ACC112 (cell line): ENCODE measurements around the gene UBE2C.

Experiments used
- H2AFZ ChIP-seq: fragments of 200-600 bp; sonication (generic); one replicate; pipeline ENCODE4 v1.6.0; 2017; ENCODE audit warnings: antibody characterized with exemption, low read length; ENCODE audit not compliant: unreplicated experiment
- H3K27ac ChIP-seq: fragments of 200-600 bp; sonication (generic); 2 replicates; pipeline ENCODE4 v1.5.1; 2014; ENCODE audit warnings: low read depth, mild to moderate bottlenecking, antibody characterized with exemption, low read length, moderate library complexity
- H3K27me3 ChIP-seq: fragments of 200-600 bp; sonication (generic); 2 replicates; pipeline ENCODE4 v1.6.1; 2014; ENCODE audit warnings: mild to moderate bottlenecking, antibody characterized with exemption, low read length, moderate library complexity, mixed read lengths; ENCODE audit not compliant: insufficient read depth
- H3K36me3 ChIP-seq: fragments of 200-600 bp; sonication (generic); 2 replicates; pipeline ENCODE4 v1.6.1; 2016; ENCODE audit warnings: mild to moderate bottlenecking, antibody characterized with exemption, low read length, moderate library complexity, mixed read lengths; ENCODE audit not compliant: insufficient read depth
- H3K4me1 ChIP-seq: fragments of 200-600 bp; sonication (generic); one replicate; pipeline ENCODE4 v1.6.1; 2016; ENCODE audit warnings: low read length, mixed read lengths; ENCODE audit not compliant: insufficient read depth, unreplicated experiment, control insufficient read depth
- H3K4me3 ChIP-seq: fragments of 200-600 bp; sonication (generic); 2 replicates; pipeline ENCODE4 v1.5.1; 2014; ENCODE audit warnings: mild to moderate bottlenecking, low read depth, low read length
- H3K79me2 ChIP-seq: fragments of 200-600 bp; sonication (generic); one replicate; pipeline ENCODE4 v1.6.0; 2016; ENCODE audit warnings: low read length; ENCODE audit not compliant: control insufficient read depth, unreplicated experiment, insufficient read depth

Gene UBE2C

GRCh38 chr20:45843506-45843905, 31.1 kb downstream of the UBE2C start:
- Histone ChIP-seq H3K36me3 (peaks cover 6% of the 10 kb centered on the region; the same call in 1 of the 2 replicates), H3K4me1 (no peaks in the 10 kb centered on the region), H2AFZ (no peak overlapping the region)

GRCh38 chr20:45845452-45845851, 33.0 kb downstream of the UBE2C start:
- Histone ChIP-seq H3K4me3 (no peak overlapping the region), H3K79me2 (no peaks in the 10 kb centered on the region), H2AFZ (no peak overlapping the region), H3K27ac (no peak overlapping the region), H3K4me1 (no peaks in the 10 kb centered on the region), H3K36me3 (peaks cover 6% of the 10 kb centered on the region; the same call in 1 of the 2 replicates), H3K27me3 (no peaks in the 10 kb centered on the region)

More at GRCh38 chr20:45843506-45843905, 31.1 kb downstream of the UBE2C start:
- Histone ChIP-seq H3K27ac (no peak overlapping the region), H3K27me3 (no peaks in the 10 kb centered on the region), H3K79me2 (no peaks in the 10 kb centered on the region), H3K4me3 (no peak overlapping the region)

GRCh38 chr20:45848421-45848820, 36.0 kb downstream of the UBE2C start:
- H3K36me3 ChIP-seq = peaks cover 6% of the 10 kb centered on the region; the same call in 1 of the 2 replicates
- H3K27me3 ChIP-seq = no peaks in the 10 kb centered on the region
- no peak overlapping the region for H3K27ac ChIP-seq
- no peak overlapping the region for H3K4me3 ChIP-seq
- H3K4me1 ChIP-seq = no peaks in the 10 kb centered on the region
- no peaks in the 10 kb centered on the region for H3K79me2 ChIP-seq
- H2AFZ ChIP-seq = no peak overlapping the region

DNA sequence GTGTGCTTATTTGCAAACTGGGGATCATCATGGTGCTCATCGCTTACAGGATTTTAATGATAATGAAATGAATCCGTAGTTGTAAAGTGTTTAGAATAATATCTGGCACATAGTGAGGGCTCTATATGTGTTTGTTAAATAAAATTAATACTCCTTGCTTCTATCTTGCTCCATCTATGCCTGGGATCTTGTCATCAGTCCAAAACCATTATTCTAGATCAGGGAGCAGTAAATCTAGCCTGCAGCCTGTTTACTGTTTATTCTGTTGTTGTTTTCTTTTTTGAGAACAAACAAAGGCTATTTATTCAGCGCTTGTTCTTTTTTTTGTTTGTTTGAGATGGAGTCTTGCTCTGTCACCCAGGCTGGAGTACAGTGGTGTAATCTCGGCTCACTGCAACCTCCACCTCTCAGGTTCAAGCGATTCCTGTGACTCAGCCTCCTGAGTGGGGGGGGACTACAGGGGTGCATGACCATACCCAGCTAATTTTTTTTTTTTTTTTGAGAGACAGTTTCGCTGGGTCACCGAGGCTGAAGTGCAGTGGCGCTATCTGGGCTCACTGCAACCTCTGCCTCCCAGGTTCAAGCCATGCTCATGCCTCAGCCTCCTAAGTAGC, 36.6 kb downstream of the UBE2C start:
- Histone ChIP-seq H3K36me3 (peaks cover 6% of the 10 kb centered on the region; the same call in 1 of the 2 replicates), H3K4me1 (no peaks in the 10 kb centered on the region), H3K79me2 (no peaks in the 10 kb centered on the region), H2AFZ (no peak overlapping the region), H3K27me3 (no peaks in the 10 kb centered on the region), H3K27ac (no peak overlapping the region), H3K4me3 (no peak overlapping the region)

DNA sequence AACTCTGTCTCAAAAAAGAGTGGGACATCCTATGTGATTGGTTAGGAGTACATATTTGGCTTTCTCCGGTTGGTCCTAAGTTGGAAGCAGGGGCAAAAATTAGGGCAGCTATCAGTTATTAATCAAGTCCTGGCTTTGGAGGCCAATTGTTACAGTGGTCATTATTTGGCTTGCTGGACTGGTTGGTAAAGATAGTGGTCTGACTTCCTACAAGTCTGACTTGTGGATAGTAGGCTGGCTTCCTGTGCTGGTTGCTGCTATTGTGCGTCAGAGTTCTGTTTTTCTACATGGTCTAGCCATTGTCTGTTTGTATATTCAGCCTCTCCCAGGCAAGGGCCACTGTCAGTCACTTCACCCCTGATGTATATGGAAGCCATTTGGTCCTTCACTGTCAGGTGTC, 37.8 kb downstream of the UBE2C start:
- H2AFZ ChIP-seq = no peak overlapping the region
- peaks cover 5% of the 10 kb centered on the region for H3K79me2 ChIP-seq
- no peaks in the 10 kb centered on the region for H3K4me1 ChIP-seq
- no peak overlapping the region for H3K27ac ChIP-seq
- no peak overlapping the region for H3K4me3 ChIP-seq
- no peaks in the 10 kb centered on the region for H3K27me3 ChIP-seq
- 0 out of 2 replicates have a peak, but pooled peaks cover 3% of the 10 kb centered on the region for H3K36me3 ChIP-seq

- Histone ChIP-seq H3K4me3 (no peak overlapping the region), H3K4me1 (no peaks in the 10 kb centered on the region), H3K36me3 (0 out of 2 replicates have a peak, but pooled peaks cover 3% of the 10 kb centered on the region), H3K27me3 (no peaks in the 10 kb centered on the region), H3K27ac (no peak overlapping the region), H3K79me2 (peaks cover 7% of the 10 kb centered on the region), H2AFZ (no peak overlapping the region)
These were observed 38.5 kb downstream of the UBE2C start for GRCh38 chr20:45850926-45851325.

DNA sequence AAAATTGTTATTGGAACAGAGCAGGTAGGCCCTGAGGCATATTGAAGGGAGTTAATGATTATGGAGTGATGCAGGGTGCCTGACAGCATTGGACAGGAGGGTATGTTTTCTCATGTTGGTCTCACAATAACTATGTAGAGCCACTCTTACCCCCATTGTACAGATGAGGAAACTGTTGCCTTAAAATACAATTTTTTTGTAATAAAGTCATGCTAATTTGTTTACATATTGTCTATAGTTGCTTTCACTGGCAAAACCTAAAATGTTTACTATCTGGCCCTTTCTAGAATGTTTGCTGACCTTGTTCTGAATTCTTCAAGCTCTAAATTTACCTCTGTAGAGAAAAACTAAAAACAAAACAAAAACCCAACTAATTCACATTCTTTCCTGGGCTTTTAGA, 39.1 kb downstream of the UBE2C start:
- H3K27me3 ChIP-seq = no peaks in the 10 kb centered on the region
- H3K4me1 ChIP-seq = no peaks in the 10 kb centered on the region
- no peak overlapping the region for H2AFZ ChIP-seq
- 0 out of 2 replicates have a peak, but pooled peaks cover 3% of the 10 kb centered on the region for H3K36me3 ChIP-seq
- H3K4me3 ChIP-seq = no peak overlapping the region
- no peak overlapping the region for H3K27ac ChIP-seq
- H3K79me2 ChIP-seq = peaks cover 13% of the 10 kb centered on the region

DNA sequence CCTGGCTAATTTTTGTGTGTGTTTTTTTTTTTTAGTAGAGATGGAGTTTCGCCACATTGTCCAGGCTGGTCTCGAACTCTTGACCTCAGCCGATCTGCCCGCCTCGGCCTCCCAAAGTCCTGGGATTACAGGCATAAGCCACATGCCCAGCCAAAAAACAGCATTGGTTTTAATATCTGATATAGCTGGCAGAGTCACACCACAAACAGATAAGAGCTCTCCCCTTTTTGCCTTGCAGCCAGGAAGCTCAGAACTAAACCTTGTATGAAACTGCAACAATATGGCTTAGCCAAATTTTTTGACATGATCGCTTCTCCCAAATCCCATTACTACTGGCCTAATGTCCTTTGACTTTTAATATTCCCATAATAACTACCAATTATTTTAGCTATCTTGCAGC, 39.9 kb downstream of the UBE2C start:
- Histone ChIP-seq H3K79me2 (peaks cover 18% of the 10 kb centered on the region), H2AFZ (no peak overlapping the region), H3K4me3 (no peak overlapping the region), H3K4me1 (no peaks in the 10 kb centered on the region), H3K36me3 (0 out of 2 replicates have a peak, but pooled peaks cover 3% of the 10 kb centered on the region), H3K27ac (no peak overlapping the region), H3K27me3 (no peaks in the 10 kb centered on the region)

GRCh38 chr20:45853484-45853883, 41.0 kb downstream of the UBE2C start:
- Histone ChIP-seq H3K4me3 (no peak overlapping the region), H3K27me3 (no peaks in the 10 kb centered on the region), H2AFZ (no peak overlapping the region), H3K36me3 (0 out of 2 replicates have a peak, but pooled peaks cover 3% of the 10 kb centered on the region), H3K79me2 (peaks cover 18% of the 10 kb centered on the region), H3K27ac (no peak overlapping the region), H3K4me1 (peaks cover 5% of the 10 kb centered on the region)

- peaks cover 18% of the 10 kb centered on the region for H3K79me2 ChIP-seq
- peaks cover 14% of the 10 kb centered on the region for H3K4me1 ChIP-seq
- peak within 1 kb of the TSS; percentile 66 for H2AFZ ChIP-seq
- H3K36me3 ChIP-seq = no peaks in the 10 kb centered on the region
- no peaks in the 10 kb centered on the region for H3K27me3 ChIP-seq
- peak within 1 kb of the TSS; percentile 87 for H3K4me3 ChIP-seq
- H3K27ac ChIP-seq = no peak within 1 kb of the TSS
These were observed 44.9 kb downstream of the UBE2C start, which contains the start of the genes ACOT8 and ZSWIM3 for GRCh38 chr20:45857114-45857881. Gene ACOT8 (minus strand): TSS chr20:45857392. CDS start chr20:45857315, 77 bp downstream. Gene ZSWIM3 (plus strand): TSS chr20:45857614. CDS start chr20:45857826, 212 bp downstream.
